Measurements from ENCODE around the gene LRGUK. TPM values are rescaled to one million over a fixed set of nuclear protein-coding genes. Genes with fewer than 3 reads are reported as not detected.
A peak's percentile ranks its signal among the peaks of the same experiment; 100 is the strongest.

Gene LRGUK
- total and polyA plus RNA-seq, 2 experiments from 2014 or later, result 2.4 to 7.1 TPM

DNA sequence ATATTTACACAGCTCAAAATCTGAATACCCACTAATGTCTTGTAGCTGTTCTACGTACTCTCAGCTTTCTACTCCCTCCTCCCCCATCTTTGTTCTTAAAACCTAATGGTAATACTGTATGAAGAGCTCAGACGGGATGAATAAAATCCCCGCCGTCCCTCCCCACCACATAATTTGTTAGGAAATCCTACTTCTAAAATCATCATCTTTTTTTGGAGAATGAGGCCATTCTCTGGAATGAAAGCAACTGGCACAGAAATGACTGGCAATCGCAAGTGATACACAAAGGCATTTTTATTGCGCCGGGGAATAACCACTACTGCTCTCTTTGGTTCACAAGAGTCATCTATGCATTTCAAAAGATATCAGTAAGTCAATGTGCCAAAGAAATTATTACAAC is 162.3 kb downstream of the LRGUK start:
- no peak overlapping the region for H3K27ac Mint-ChIP-seq

More for the DNA sequence above, 162.3 kb downstream of the LRGUK start:
- H3K27me3 ChIP-seq (ENCODE audit: insufficient read depth), result no peaks in the 10 kb centered on the region
- H3K4me1 Mint-ChIP-seq, result peaks cover 8% of the 10 kb centered on the region
- H3K4me2 ChIP-seq, result no peak overlapping the region
- H3K4me3 Mint-ChIP-seq, result no peak overlapping the region
- no peaks in the 10 kb centered on the region for H3K9me3 Mint-ChIP-seq
- TF ChIP-seq EZH2phosphoT487 (IDR thresholded peaks at IDR 0.05; ENCODE audit: unreplicated experiment) (no peak), POLR2AphosphoS5 (IDR thresholded peaks at IDR 0.05; ENCODE audit: low read depth) (no peak), ETS1 (IDR thresholded peaks at IDR 0.05) (no peak), EZH2 (IDR thresholded peaks at IDR 0.05; ENCODE audit: low read depth, unreplicated experiment) (no peak), NANOG (IDR thresholded peaks at IDR 0.05; ENCODE audit: borderline replicate concordance) (no peak), ZNF331 (CRISPR knock-in tag; IDR thresholded peaks at IDR 0.05; ENCODE audit: low read depth) (no peak), CREB1 (CRISPR knock-in tag; IDR thresholded peaks at IDR 0.05; ENCODE audit: low read depth) (no peak)
- TF ChIP-seq, protein P1, sequence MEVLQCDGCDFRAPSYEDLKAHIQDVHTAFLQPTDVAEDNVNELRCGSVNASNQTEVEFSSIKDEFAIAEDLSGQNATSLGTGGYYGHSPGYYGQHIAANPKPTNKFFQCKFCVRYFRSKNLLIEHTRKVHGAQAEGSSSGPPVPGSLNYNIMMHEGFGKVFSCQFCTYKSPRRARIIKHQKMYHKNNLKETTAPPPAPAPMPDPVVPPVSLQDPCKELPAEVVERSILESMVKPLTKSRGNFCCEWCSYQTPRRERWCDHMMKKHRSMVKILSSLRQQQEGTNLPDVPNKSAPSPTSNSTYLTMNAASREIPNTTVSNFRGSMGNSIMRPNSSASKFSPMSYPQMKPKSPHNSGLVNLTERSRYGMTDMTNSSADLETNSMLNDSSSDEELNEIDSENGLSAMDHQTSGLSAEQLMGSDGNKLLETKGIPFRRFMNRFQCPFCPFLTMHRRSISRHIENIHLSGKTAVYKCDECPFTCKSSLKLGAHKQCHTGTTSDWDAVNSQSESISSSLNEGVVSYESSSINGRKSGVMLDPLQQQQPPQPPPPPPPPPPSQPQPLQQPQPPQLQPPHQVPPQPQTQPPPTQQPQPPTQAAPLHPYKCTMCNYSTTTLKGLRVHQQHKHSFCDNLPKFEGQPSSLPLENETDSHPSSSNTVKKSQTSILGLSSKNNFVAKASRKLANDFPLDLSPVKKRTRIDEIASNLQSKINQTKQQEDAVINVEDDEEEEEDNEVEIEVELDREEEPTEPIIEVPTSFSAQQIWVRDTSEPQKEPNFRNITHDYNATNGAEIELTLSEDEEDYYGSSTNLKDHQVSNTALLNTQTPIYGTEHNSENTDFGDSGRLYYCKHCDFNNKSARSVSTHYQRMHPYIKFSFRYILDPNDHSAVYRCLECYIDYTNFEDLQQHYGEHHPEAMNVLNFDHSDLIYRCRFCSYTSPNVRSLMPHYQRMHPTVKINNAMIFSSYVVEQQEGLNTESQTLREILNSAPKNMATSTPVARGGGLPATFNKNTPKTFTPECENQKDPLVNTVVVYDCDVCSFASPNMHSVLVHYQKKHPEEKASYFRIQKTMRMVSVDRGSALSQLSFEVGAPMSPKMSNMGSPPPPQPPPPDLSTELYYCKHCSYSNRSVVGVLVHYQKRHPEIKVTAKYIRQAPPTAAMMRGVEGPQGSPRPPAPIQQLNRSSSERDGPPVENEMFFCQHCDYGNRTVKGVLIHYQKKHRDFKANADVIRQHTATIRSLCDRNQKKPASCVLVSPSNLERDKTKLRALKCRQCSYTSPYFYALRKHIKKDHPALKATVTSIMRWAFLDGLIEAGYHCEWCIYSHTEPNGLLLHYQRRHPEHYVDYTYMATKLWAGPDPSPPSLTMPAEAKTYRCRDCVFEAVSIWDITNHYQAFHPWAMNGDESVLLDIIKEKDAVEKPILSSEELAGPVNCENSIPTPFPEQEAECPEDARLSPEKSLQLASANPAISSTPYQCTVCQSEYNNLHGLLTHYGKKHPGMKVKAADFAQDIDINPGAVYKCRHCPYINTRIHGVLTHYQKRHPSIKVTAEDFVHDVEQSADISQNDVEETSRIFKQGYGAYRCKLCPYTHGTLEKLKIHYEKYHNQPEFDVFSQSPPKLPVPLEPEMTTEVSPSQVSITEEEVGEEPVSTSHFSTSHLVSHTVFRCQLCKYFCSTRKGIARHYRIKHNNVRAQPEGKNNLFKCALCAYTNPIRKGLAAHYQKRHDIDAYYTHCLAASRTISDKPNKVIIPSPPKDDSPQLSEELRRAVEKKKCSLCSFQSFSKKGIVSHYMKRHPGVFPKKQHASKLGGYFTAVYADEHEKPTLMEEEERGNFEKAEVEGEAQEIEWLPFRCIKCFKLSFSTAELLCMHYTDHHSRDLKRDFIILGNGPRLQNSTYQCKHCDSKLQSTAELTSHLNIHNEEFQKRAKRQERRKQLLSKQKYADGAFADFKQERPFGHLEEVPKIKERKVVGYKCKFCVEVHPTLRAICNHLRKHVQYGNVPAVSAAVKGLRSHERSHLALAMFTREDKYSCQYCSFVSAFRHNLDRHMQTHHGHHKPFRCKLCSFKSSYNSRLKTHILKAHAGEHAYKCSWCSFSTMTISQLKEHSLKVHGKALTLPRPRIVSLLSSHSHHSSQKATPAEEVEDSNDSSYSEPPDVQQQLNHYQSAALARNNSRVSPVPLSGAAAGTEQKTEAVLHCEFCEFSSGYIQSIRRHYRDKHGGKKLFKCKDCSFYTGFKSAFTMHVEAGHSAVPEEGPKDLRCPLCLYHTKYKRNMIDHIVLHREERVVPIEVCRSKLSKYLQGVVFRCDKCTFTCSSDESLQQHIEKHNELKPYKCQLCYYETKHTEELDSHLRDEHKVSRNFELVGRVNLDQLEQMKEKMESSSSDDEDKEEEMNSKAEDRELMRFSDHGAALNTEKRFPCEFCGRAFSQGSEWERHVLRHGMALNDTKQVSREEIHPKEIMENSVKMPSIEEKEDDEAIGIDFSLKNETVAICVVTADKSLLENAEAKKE (CRISPR knock-in tag; IDR thresholded peaks at IDR 0.05), result no peak
- TF ChIP-seq, protein P2, sequence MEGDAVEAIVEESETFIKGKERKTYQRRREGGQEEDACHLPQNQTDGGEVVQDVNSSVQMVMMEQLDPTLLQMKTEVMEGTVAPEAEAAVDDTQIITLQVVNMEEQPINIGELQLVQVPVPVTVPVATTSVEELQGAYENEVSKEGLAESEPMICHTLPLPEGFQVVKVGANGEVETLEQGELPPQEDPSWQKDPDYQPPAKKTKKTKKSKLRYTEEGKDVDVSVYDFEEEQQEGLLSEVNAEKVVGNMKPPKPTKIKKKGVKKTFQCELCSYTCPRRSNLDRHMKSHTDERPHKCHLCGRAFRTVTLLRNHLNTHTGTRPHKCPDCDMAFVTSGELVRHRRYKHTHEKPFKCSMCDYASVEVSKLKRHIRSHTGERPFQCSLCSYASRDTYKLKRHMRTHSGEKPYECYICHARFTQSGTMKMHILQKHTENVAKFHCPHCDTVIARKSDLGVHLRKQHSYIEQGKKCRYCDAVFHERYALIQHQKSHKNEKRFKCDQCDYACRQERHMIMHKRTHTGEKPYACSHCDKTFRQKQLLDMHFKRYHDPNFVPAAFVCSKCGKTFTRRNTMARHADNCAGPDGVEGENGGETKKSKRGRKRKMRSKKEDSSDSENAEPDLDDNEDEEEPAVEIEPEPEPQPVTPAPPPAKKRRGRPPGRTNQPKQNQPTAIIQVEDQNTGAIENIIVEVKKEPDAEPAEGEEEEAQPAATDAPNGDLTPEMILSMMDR (conservative IDR thresholded peaks at IDR 0.05; ENCODE audit: low read depth in 2 of 2), result no peak
- peaks cover 6% of the 10 kb centered on the region for H3K36me3 Mint-ChIP-seq (ENCODE audit: low read depth)
- 0 out of 2 replicates have a peak, but pooled peaks cover 4% of the 10 kb centered on the region for H3K36me3 ChIP-seq (ENCODE audit: insufficient read depth)
- H3K79me2 ChIP-seq (replicated peaks; ENCODE audit: insufficient read depth), result no peaks in the 10 kb centered on the region
- ATAC-seq (no peak), DNase-seq (ENCODE audit: low spot score) (no peak)
- no peaks in the 10 kb centered on the region for H3K27me3 Mint-ChIP-seq (ENCODE audit: insufficient read depth, low read depth, poor library complexity)
- H4K20me1 ChIP-seq (replicated peaks; ENCODE audit: insufficient read depth), result no peaks in the 10 kb centered on the region
- no peak overlapping the region for H2AFZ ChIP-seq
- H3K4me3 ChIP-seq, result no peak overlapping the region
- peak overlapping the region; percentile 32; the same call in 1 of the 2 replicates for H3K27ac ChIP-seq (ENCODE audit: low read depth)
- no peaks in the 10 kb centered on the region for H3K4me1 ChIP-seq (ENCODE audit: insufficient read depth)
- no peaks in the 10 kb centered on the region for H3F3A ChIP-seq (replicated peaks; ENCODE audit: low read depth)
- no peaks in the 10 kb centered on the region for H3K9me2 ChIP-seq (ENCODE audit: insufficient read depth)
